ENCODE data around the gene DTX3.

Gene DTX3

GRCh38 chr12:57620936-57621496, 16.4 kb downstream of the DTX3 start:
- peak; percentile 25 for DNase-seq

DNA sequence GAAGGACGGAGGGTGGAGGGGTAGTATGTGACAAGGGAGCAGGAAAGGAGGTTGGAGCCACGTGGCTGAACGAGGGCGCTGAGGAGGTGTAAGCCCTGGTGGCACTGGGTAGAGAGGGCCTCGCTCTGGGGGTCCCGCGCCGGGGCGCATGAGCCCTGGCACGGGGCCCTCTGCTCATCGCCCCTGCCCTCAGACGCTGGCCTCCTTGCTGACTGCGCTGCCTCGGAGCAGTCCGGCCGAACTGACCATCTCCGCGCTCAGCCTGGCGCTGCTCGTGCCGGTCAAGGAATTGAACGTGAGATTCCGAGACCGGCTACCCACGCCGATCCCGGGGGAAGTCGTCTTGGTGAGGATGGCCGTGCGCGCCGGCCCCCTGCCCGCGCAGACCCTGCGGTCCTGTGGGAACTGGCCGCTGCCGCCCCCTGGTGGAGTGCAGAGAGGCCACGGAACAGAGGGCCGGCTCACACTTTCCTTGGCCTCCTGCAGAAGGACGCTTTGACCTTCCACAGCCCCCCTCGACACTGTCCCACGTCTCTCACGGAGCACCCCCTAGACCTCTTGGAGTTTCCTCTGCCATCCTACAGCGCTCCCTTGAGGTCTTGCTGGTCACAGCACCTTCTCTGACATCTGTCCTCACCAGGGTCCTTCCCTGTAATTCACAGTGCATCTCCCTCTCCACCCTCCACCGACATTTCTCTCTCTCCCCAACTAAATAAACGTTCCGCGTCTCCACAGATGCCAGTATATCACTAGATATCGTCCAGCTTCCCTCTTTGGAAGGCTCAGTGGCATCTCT, 17.1 kb downstream of the DTX3 start:
- peak; percentile 67 for DNase-seq

DNA sequence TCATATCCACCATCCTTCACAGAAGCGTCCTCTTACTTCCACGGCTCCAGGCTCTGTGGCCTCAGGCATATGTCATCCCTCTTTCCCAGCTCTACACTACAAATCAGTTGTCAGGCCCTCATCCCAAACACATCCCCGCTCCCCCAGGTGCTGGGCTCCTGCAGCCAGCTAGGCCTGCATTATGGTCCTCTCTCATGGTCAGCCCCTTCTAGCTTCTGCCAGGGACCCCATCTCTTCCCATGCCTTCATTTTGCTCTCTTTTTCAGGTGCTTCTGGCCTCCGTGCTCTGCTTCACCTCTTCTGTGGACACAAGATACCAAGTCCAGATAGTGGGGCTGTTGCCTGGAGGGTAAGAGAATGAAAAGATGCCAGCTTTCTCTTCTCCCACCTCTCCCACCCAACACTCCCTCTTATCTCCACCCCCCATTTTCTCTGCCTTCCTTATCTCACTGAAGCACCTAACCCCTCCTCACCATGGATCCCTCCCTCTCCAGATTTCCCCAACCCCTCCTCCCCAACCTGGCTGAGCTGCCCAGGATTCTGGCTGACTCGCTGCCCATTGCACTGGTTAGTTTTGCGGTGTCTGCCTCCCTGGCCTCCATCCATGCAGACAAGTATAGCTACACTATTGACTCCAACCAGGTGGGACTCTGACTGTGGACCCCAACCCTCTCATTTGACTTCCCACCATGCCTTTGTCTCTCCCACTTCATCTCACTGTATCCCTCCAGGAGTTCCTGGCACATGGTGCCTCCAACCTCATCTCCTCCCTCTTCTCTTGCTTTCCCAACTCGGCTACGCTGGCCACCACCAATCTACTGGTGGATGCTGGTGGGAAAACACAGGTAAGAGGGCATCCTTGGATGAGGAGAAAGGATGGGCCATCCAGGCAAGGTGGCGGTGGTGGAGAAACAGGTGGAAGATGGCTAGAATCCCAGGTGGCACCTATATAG, 17.9 kb downstream of the DTX3 start:
- no peak for DNase-seq

GRCh38 chr12:57623385-57623784, 18.8 kb downstream of the DTX3 start:
- no peak for DNase-seq

GRCh38 chr12:57623811-57624390, 19.3 kb downstream of the DTX3 start:
- no peak for DNase-seq

DNA sequence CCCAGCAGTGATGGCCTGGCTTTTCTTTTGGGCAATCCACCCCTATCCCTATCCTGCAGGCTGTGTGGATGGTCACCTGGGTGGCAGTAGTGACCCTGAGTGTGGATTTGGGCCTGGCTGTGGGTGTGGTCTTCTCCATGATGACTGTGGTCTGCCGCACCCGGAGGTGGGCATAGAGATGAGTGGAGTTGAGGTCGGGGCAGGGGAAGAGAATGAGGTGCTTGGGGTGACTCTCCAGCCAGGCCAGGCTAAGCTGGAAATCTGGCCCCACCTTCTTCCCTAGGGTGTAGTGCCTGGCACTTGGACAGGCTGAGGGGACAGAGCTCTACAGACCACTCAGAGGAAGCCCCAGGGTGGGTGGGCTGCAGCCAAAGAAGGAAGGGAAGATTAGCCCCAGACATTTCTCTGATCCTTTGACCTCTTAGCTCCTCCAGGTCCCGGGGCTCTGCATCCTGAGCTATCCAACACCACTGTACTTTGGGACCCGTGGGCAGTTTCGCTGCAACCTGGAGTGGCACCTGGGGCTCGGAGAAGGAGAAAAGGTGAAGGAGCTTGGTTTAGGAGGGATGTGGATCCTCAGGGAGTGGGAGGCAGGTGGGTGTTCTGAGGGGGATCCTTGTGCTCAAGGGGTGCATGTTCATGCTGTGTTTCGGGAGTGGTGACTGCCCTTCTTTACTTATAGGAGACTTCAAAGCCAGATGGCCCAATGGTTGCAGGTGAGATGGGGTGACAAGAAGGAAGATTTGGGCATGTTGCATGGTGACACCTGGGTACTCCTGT, 20.0 kb downstream of the DTX3 start:
- DNase-seq: no peak

GRCh38 chr12:57625261-57626032, 20.8 kb downstream of the DTX3 start:
- DNase-seq: no peak

DNA sequence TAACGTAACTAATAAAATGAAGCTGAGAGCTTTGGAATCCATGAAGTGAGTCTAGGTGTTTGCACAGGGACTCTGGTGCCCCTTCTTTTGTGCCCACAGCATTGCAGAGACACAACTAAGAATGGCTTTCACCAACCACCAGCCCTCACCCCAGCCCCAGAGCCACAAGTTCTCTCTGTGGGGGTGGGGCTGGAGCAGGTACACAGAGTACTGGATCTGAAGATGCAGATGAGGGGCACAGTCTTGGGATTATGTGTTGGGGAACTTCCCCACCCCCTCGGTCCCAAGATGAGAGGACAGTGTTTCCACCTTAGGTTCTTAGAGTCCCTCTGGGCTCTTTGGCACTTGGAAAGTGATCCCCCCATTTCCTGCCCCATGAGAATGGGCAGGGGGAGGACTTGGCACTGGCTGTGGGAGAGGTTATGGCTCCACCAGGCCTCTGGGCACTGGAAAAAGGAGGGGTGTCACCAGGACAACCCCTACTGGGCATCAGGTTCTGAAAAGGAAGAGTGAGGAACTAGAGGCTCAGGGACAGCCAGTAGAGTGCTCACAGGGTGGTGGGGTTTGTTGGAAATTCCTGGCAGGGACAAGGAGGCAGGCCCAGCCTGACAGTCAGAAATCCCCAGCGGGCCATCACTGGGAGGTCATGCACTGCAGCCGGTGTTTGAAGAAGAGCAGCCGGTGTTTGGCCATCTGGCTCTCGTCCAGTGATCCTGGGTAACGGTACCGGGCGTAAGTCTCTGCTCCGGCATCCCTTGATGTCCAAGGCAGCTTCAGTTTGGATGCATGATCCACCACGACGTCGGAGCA, 21.7 kb downstream of the DTX3 start:
- DNase-seq: no peak

GRCh38 chr12:57626921-57627445, 22.4 kb downstream of the DTX3 start:
- DNase-seq: no peak

DNA sequence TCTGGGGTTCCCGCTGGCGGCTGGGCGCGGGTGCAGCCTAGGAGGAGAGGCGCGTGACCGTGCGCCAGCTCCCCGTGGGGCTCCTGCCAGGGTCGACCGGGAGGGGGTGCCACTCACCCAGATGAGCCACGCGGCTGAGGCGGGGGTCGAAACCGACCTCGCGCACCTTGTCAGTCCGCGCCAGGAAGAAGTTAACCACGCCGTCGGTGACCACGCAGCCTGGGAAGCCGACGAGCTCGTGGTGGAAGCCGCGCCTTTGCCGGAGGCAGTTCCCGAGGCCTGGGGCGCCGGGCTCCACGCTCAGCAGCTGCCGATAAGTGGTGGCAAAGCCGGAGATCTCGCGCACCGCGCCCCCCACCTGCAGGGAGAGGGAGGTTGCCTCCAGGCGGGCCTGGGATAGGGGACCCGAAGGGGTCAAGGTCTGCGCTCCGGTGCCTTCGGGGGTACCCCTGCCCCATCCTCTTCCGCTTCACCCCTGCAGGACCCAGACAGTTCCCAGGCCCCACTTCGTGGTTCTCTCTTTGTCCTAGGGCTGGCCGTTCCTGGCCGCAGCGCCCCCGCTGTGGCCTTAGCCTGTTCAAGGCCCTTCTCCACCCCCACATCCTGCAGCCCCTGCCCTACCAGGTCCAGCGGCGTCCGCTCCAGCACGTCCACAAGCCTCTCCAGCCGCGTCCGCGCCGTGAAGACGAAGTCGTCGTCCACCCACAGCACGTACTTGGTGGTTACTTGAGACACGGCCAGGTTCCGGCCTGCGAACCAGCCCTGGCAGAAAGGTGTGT, 23.1 kb downstream of the DTX3 start:
- DNase-seq: no peak

DNA sequence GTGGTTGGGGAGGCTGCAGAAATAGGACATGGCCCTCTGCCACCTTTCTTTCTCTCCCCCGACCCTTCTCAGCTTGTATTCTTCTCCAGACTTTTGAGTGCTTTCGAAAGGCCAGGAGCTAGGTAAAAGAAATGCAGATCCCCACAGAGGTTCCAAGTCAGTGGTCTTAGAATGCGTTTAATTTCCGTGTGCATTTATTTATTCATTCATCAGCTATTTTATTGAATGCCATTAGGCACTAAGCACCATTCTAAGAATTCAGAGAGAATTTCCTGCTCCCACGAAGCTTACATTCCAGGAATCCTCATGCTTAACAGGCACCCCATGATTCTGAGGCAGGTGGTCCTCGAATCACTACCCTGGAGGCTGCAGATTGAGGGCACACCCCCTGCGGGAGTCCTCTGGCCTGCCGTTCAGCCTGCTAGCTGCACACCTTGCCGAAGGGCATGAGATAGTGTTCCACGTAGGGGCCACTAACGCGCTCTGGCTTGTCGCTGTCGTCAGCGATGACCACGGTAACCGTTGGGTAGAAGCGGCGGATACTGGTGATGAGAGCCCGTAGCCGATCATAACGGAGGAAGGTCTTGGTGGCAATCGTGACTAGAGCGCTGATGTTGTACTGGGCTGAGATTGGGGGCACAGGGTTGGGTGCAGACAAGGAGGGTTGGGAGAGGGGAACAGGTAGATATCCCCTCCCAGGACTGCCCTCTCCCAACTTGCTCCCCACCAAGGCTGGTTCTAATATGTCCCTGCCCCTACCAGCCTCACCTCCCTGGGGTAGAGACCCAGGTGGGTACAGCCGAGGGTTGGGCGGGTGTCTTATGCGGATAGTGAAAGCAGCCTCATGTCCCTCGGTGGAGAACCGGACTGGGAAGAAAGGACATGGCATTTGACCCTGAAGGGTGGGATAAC, 23.9 kb downstream of the DTX3 start:
- DNase-seq: no peak

DNA sequence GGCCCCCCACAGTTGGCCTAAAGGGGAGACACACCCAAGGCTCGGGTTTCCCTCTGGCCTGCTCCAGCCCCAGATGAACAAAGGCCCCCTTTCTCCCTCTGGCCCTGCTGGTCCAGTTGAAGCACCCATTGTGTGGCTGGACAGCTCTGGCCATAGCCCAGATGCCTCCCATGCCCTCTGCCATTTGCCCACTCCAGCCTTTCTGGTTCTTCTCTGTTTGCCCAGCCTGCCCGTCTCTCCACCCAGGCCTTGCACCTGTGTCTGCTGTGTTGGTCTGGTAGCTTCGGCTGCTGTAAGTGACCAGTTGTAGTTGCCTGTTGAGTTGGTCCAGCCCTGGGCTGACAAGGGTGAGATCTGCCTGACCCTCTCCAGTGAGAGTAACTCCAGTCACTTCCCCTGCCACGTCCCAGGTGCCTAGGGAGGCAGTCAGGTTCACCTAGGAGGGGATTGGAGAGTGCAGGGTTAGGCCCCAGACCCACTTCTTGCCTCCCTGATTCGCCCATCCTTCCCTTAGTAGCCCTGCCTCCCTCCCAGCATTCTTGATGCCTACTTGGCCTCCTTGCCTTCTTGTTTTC, 25.4 kb downstream of the DTX3 start:
- no peak for DNase-seq

- no peak for DNase-seq
Observed at GRCh38 chr12:57630891-57631433, 26.3 kb downstream of the DTX3 start.

DNA sequence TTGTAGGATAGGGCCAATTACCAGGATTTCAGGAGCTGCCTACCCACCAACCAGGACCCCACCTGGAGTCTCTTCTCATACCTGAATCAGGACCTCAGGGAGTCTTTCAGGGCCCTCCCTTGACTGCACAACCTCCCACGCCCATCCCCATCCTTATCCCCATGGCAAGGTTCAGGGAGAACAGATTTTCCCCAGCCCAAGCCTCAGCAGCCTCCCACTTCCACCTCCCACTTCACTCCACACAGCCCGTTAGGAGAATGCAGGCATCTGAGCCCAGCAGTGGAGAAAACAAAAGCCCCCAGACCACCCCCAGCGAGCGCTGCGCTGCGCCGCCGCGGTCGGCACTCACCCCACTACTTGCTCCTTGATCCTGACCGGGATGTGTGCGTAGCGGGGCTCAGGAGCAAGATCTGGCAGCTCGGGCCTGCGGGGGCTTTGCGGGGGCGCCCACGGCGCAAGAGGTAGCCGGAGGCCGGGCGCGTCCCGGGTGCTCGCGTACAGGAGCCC, 27.0 kb downstream of the DTX3 start:
- DNase-seq: no peak

DNA sequence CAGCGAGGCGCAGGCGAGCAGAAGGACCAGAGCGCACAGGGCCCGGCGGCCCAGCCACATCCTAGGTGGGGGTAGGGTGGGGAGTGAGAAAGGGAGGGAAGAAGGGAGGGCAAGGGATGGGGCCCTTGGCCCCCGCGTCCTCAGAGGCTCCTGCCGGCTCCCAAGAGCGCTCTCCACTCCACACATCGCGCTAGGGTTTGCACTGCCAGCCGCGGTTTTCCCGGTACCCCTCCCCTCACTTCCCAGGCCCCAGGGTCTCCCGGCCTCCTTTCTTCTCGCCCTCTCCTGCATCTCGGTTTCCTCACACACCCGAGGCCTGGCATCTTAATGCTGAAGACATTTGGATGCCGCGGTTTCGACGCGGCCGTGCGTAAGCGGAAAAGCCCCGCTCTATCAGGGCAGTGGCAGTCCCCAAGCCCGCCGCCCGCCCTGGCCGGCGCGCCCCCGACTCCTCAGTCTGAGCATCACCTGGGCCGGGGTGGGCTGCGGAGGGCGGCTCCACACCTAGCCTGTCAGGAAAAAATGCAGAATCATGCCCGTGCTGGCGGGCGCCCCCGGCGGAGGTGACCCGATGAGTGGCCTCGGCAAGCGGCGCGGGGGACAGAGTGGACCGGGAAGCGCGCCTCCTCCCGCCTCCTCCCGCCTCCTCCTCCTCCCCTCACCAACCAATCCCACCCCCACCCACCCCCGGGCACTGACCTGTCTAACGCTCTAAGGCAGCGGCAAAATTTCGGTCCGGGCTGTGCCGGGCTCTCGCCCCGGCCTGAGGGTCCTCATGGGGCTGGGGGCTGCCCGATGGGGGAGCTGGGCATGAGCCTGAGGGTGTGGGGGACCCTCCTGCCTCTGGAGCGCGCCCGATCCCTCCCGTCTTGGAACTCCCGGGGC, 27.7 kb downstream of the DTX3 start:
- peak; percentile 41 for DNase-seq

All from RPMI8226 (cell line).